Vagina (tissue), 2 donors: ENCODE results near the gene CRABP1. TPM values are rescaled to one million over a fixed set of nuclear protein-coding genes. Genes with fewer than 3 reads are reported as not detected.

Source experiments
- DNase-seq, 2 donors: peaks; one replicate each; pipeline ENCODE4 v3.0.0-alpha.2; 2017; ENCODE audit errors: extremely low spot score in 2 of 2
- H3K27ac ChIP-seq: fragments of 200-600 bp; sonication (generic); one replicate; pipeline ENCODE4 v1.5.1; 2019
- H3K27me3 ChIP-seq: fragments of 200-600 bp; sonication (generic); one replicate; pipeline ENCODE4 v1.5.1; 2019
- H3K36me3 ChIP-seq, 2 donors: fragments of 200-600 bp; sonication (generic); one replicate each; pipeline ENCODE4 v1.5.1; 2017 to 2019
- H3K4me1 ChIP-seq: fragments of 200-600 bp; sonication (generic); one replicate; pipeline ENCODE4 v1.5.1; 2019
- H3K4me3 ChIP-seq, 2 donors: fragments of 200-600 bp; sonication (generic); 1 replicate in 1 of 2; 2 replicates in 1 of 2; pipeline ENCODE4 v1.5.1; 2016 to 2019
- H3K9me3 ChIP-seq: fragments of 200-600 bp; sonication (generic); one replicate; pipeline ENCODE4 v1.5.1; 2019
- CTCF ChIP-seq, 3 experiments: fragments of 450-650 bp in 2 of 3; fragments of 200-600 bp in 1 of 3; sonication (generic) in 1 of 3; IDR thresholded peaks; one replicate each; pipeline ENCODE4 v1.5.1; 2017 to 2019; ENCODE audit warnings: antibody characterized with exemption in 3 of 3, mild to moderate bottlenecking in 2 of 3, moderate library complexity in 2 of 3
- POLR2A ChIP-seq, 2 donors: fragments of 450-650 bp; IDR thresholded peaks; one replicate each; pipeline ENCODE4 v1.6.1; 2017; ENCODE audit warnings: antibody characterized with exemption in 2 of 2, mild to moderate bottlenecking in 2 of 2, moderate library complexity in 2 of 2
- POLR2AphosphoS5 ChIP-seq, 2 donors: sonication (generic); formaldehyde crosslinking; IDR thresholded peaks; one replicate each; pipeline ENCODE4 v1.9.0; 2017; ENCODE audit warnings: antibody characterized with exemption in 2 of 2, mild to moderate bottlenecking in 2 of 2, low read depth in 1 of 2; ENCODE audit not compliant: insufficient read depth in 1 of 2
- intact Hi-C: fragments of 100-400 bp; cut with DNase I; formaldehyde crosslinking; loops from one replicate; pipeline ENCODE4 v1.15.1; 2023
- total RNA-seq: library from RNA; depleted of rRNA; stranded (reverse); fragments of >200 nt; gene quantifications from one replicate; pipeline ENCODE4 v1.2.3, GENCODE V29; 2016

CRABP1 gene
- total RNA-seq, 1 donor from 2014 or later = not detected

- no peak for TF ChIP-seq POLR2AphosphoS5 (IDR thresholded peaks at IDR 0.05; ENCODE audit: insufficient read depth in 1 of 2, low read depth in 1 of 2)
- TF ChIP-seq CTCF (IDR thresholded peaks at IDR 0.05) = no peak
- TF ChIP-seq POLR2A (IDR thresholded peaks at IDR 0.05) = no peak
- H3K4me3 ChIP-seq = no peak overlapping the region
- no peaks in the 10 kb centered on the region for H3K36me3 ChIP-seq
- H3K4me1 ChIP-seq = no peaks in the 10 kb centered on the region
- no peak overlapping the region for H3K27ac ChIP-seq
- no peaks in the 10 kb centered on the region for H3K27me3 ChIP-seq
- intact Hi-C loops = no loop called here
- H3K9me3 ChIP-seq = no peaks in the 10 kb centered on the region
- DNase-seq = no peak
Measured at GRCh38 chr15:78350058-78350457, 9.9 kb downstream of the CRABP1 start.

DNA sequence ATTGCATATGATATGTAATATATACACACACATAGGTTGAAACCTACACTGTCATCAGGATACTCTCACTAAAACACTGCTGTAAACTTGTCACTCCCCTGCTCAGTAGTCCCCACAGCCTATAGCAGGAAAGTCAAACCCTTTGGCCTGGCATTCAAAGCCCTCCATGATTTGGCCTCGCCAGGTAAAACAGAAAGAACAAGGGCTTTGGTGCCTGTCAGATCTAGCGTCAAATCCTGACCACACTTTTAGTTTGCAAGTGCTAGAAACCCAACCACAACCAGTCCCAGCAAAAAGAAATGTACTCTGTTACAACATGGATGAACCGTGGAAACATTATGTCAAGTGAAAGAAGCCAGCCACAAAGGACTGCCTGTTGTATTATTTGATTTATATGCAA, 11.4 kb downstream of the CRABP1 start:
- DNase-seq = no peak
- TF ChIP-seq CTCF (IDR thresholded peaks at IDR 0.05) (no peak), POLR2A (IDR thresholded peaks at IDR 0.05) (no peak), POLR2AphosphoS5 (IDR thresholded peaks at IDR 0.05; ENCODE audit: insufficient read depth in 1 of 2, low read depth in 1 of 2) (no peak)
- H3K4me3 ChIP-seq = no peak overlapping the region
- intact Hi-C loops = no loop called here
- H3K27me3 ChIP-seq = no peaks in the 10 kb centered on the region
- no peaks in the 10 kb centered on the region for H3K9me3 ChIP-seq
- H3K36me3 ChIP-seq = no peaks in the 10 kb centered on the region
- no peak overlapping the region for H3K27ac ChIP-seq
- no peaks in the 10 kb centered on the region for H3K4me1 ChIP-seq

- H3K27ac ChIP-seq = no peak overlapping the region
- no peaks in the 10 kb centered on the region for H3K27me3 ChIP-seq
- no peak for DNase-seq
- H3K4me1 ChIP-seq = no peaks in the 10 kb centered on the region
- no peak overlapping the region for H3K4me3 ChIP-seq
- TF ChIP-seq POLR2AphosphoS5 (IDR thresholded peaks at IDR 0.05; ENCODE audit: insufficient read depth in 1 of 2, low read depth in 1 of 2) (no peak), POLR2A (IDR thresholded peaks at IDR 0.05) (no peak), CTCF (IDR thresholded peaks at IDR 0.05) (no peak)
- no peaks in the 10 kb centered on the region for H3K36me3 ChIP-seq
- no peaks in the 10 kb centered on the region for H3K9me3 ChIP-seq
- intact Hi-C loops = no loop called here
Measured at GRCh38 chr15:78353093-78353492, 12.9 kb downstream of the CRABP1 start.

DNA sequence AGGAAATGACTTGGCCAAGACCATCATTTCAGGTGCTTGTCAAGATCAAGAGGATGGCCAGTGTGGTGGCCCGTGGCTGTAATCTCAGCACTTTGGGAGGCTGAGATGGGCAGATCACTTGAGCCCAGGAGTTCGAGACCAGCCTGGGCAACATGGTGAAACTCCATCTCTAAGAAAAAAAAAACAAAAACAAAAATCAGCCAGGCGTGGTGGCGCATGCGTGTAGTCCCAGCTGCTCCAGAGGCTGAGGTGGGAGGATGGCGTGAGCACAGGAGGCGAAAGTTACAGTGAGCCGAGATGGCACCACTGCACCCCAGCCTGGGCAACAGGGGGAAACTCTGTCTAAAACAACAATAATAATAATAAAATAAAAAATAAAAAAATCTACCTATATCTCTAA, 15.0 kb downstream of the CRABP1 start:
- no peak for TF ChIP-seq CTCF (IDR thresholded peaks at IDR 0.05)
- TF ChIP-seq POLR2A (IDR thresholded peaks at IDR 0.05) = no peak
- TF ChIP-seq POLR2AphosphoS5 (IDR thresholded peaks at IDR 0.05; ENCODE audit: insufficient read depth in 1 of 2, low read depth in 1 of 2) = no peak
- H3K27ac ChIP-seq = no peak overlapping the region
- H3K4me3 ChIP-seq = no peak overlapping the region
- H3K36me3 ChIP-seq = no peaks in the 10 kb centered on the region
- intact Hi-C loops = no loop called here
- H3K9me3 ChIP-seq = no peaks in the 10 kb centered on the region
- H3K4me1 ChIP-seq = no peaks in the 10 kb centered on the region
- no peak for DNase-seq
- H3K27me3 ChIP-seq = no peaks in the 10 kb centered on the region

DNA sequence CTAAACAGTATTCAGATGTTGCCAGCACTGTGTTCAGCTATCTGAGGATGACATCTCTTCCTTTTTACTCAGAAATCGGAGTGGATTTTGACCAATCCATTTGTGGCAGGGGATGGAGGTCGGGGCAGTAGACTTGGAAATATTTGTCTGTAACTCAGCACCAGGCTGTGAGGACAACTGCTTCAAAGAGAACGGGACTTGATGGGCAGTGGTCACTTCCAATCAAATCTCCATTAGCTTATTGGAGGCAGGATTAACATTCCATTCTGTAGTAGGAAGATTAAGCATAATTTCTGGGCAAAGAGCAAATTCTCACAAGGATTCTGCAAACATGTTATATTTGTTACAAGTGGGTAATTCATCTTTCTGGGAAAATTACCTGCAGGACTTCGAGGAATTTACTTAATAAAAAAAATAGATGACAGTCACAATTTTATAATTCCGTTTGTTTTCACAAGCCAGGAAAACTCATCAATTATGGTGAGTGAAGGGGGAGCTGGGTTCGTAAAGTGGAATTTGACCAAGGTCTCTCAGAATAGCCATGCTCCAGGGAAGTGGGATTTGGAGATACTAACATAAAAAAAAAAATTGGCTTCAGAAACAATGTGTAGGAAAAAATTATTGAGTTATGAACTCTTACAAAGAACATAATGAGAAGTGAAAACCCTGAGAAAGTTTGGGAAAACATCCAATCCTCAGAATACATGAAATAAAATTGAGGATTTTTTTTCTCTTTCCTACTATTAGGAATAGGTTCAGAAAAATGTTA, 18.1 kb downstream of the CRABP1 start:
- no peak overlapping the region for H3K4me3 ChIP-seq
- H3K9me3 ChIP-seq = no peaks in the 10 kb centered on the region
- no peak overlapping the region for H3K27ac ChIP-seq
- DNase-seq = no peak
- no peaks in the 10 kb centered on the region for H3K4me1 ChIP-seq
- H3K36me3 ChIP-seq = no peaks in the 10 kb centered on the region
- intact Hi-C loops = no loop called here
- no peaks in the 10 kb centered on the region for H3K27me3 ChIP-seq
- no peak for TF ChIP-seq POLR2A (IDR thresholded peaks at IDR 0.05)
- TF ChIP-seq POLR2AphosphoS5 (IDR thresholded peaks at IDR 0.05; ENCODE audit: insufficient read depth in 1 of 2, low read depth in 1 of 2) = no peak
- TF ChIP-seq CTCF (IDR thresholded peaks at IDR 0.05) = no peak
